ENCODE results near the gene ATP2C2.

DNA sequence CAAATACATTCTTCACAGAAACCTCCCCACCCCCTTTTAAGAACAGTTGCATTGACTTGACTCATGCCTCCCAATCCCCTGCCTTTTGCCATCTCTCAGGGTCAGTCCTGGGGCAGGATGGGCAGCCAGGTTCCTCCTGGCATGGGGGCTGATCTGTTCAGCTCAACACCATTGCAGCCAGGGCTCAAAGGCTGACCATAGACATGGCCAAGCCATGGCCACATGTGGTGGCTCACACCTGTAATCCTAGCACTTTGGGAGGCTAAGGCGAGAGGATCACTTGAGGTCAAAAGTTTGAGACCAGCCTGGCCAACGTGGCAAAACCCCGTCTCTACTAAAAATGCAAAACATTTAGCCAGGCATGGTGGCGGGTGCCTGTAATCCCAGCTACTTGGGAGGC is 14.1 kb downstream of the ATP2C2 start:
- TF ChIP-seq CTCF (IDR thresholded peaks at IDR 0.05), result no peak
- no peak for TF ChIP-seq EP300 (IDR thresholded peaks at IDR 0.05)
